HG02884 (cell line): ENCODE measurements around the gene ABCB7.
"Not testable (repeated sequence)": the region's sequence is repeated elsewhere in the genome, so short reads cannot be mapped to it uniquely, and the experiment has no call there.

Source experiments
- ATAC-seq: cut with Tn5 transposase; IDR thresholded peaks from one replicate; pipeline ENCODE4 v1.9.1; 2021; ENCODE audit warnings: mild to moderate bottlenecking, moderate library complexity; ENCODE audit not compliant: unreplicated experiment

The ABCB7 gene

GRCh38 chrX:75106772-75107171 is 49.3 kb downstream of the ABCB7 start:
- ATAC-seq: no peak

DNA sequence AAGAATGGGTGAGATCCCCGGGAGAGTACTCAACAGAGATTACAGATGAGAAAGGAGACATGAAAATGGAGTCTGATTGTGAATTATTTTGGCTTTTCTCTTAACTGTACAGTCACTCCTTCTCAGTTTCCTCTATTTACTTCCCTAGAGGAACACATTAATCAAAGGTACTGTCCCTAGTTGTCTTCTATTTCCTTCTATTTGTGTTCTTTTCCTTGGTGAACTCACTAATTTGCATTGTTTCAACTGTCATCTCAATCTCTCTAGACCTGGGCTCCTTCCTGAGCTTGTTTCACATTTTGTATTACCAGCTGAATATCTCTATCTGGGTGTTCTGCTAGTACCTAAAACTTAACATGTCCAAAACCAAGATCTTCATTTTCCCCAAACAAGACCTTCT is 59.8 kb downstream of the ABCB7 start:
- no peak for ATAC-seq

- no peak for ATAC-seq
Observed at GRCh38 chrX:75086731-75087195, 69.3 kb downstream of the ABCB7 start.

GRCh38 chrX:75084757-75085156 is 71.3 kb downstream of the ABCB7 start:
- ATAC-seq: no peak

- ATAC-seq: no peak
Observed at GRCh38 chrX:75076429-75076828, 79.7 kb downstream of the ABCB7 start.

DNA sequence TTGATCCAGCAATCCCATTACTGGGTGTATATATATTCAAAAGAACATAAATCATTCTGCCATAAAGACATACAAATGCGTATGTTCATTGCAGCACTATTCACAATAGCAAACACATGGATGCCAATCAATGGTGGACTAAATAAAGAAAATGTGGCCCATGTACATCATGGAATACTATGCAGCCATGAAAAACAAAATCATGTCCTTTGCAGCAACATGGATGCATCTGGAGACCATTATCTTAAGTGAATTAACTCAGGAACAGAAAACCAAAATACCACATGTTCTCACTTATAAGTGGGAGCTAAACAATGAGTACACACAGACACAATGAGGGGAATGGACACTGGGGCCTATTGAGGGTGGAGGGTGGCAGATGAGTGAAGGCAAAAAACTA is 81.6 kb downstream of the ABCB7 start:
- no peak for ATAC-seq

DNA sequence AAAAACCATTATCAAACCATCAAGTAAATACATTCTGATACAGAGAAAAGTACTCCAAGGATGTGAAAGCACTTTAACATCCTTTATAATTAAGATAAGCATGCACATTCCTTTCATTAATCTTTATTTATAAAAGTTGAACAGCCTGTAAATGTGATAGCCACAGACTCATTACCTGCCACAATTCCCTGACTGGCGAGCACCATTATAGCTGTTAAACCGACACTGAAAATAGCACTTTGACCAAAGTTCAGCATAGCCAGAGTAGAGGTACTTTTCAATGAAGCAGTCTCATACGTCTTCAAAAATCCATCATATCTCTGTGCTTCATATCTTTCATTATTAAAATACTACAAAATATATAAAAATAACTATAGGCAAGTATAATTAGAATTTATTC is 84.7 kb downstream of the ABCB7 start:
- no peak for ATAC-seq

GRCh38 chrX:75067931-75068330 is 88.2 kb downstream of the ABCB7 start:
- ATAC-seq: no peak

DNA sequence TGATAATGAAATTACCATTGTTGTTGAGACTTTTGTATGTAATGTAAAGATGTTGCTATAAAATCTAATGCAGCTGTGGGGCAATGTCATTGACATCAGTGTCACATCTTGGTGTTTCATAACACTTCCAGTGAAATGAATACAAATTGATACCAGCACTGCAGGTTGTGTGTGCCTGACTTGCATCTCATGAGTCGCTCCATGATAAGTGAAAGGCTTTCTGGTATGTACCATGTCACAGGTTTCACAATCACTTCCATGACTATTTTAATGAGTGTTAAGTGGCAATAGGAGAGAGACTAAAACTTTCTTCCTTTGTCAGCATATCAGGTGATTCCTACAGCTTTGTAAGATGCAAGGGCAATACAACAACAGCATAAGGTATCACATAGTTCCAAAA is 94.4 kb downstream of the ABCB7 start:
- ATAC-seq: no peak

DNA sequence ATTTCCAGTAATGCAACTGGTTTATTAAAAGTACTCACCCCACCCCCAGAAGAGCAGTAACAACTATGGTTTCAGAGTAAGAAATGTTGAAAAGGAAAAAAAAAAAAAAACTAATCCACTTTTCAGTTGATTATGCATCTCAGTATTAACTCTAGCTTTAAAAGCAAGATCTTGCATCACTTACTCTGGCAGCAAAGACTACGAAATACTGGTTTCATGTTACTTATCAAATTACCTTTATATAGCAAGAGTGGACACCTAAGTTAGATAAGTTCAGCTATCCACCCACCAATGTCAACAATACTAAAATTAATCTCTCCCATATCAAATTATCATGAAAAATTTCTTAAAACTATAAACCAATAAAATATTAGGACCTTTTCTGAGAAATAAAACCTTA is 105.0 kb downstream of the ABCB7 start:
- no peak for ATAC-seq

DNA sequence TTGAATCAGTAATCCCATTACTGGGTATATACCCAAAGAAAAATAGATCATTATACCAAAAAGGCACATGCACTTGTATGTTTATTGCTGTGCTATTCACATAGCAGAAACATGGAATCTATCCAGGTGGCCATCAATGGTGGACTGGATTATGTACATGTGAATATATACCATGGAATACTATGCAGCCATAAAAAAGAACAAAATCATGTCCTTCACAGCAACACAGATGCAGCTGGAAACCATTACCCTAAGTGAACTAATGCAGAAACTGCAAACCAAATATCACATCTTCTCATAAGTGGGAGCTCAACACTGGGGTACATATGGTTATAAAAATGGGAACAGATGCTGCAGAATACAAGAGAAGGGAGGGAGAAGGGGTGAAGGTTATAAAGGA is 110.7 kb downstream of the ABCB7 start:
- ATAC-seq: no peak

- not testable (repeated sequence) for ATAC-seq
Observed at GRCh38 chrX:75044142-75044541, 111.9 kb downstream of the ABCB7 start.

DNA sequence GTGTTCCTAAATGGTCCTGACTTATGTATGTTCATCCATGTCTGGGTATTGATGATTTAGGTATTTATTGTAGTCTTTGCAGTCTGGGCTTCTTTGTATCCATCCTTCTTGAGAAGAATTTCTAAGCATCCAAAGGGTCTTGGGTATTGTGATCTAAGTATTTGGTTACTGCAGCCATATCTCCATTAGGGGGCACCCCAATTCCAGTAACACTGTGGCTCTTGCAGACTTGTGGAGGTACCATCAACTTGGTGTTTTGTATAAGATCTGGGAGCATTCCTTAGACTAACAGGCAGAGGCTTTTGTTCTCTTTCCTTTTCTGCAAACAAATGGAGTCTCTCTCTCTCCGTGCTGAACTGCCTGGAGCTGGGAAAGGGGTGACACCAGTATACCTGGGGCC is 117.2 kb downstream of the ABCB7 start:
- ATAC-seq: no peak
